ENCODE results near the gene SLC35D3. TPM values are rescaled to one million over a fixed set of nuclear protein-coding genes. Genes with fewer than 3 reads are reported as not detected.

Gene SLC35D3
- total RNA-seq, 1 experiment from 2014 or later = not detected

GRCh38 chr6:136960781-136961180 lies 38.7 kb downstream of the SLC35D3 start:
- ATAC-seq (no peak), DNase-seq (ENCODE audit: low read depth, low spot score) (no peak)
- Histone ChIP-seq H3K9ac (ENCODE audit: low read length) (no peak overlapping the region), H3K27ac (ENCODE audit: low read depth, low read length) (no peak overlapping the region), H3K9me3 (ENCODE audit: control insufficient read depth in 1 of 2, insufficient read depth in 1 of 2, low read depth in 1 of 2, low read length in 2 of 2) (no peaks in the 10 kb centered on the region), H3K27me3 (ENCODE audit: insufficient read depth, low read length) (no peaks in the 10 kb centered on the region), H3K36me3 (ENCODE audit: control insufficient read depth in 1 of 2, insufficient read depth in 2 of 2, low read length in 2 of 2) (no peaks in the 10 kb centered on the region), H3K4me3 (replicated peaks in 1 of 2; ENCODE audit: low read depth in 1 of 2, low read length in 2 of 2) (no peak overlapping the region), H2AFZ (ENCODE audit: low read depth, low read length, poor library complexity, severe bottlenecking) (no peak overlapping the region), H3K9me2 (ENCODE audit: insufficient read depth) (no peaks in the 10 kb centered on the region), H3K79me2 (ENCODE audit: insufficient read depth, low read length) (no peaks in the 10 kb centered on the region), H4K20me1 (ENCODE audit: insufficient read depth) (no peaks in the 10 kb centered on the region), H3K4me2 (ENCODE audit: low read length) (no peak overlapping the region), H3K4me1 (ENCODE audit: control insufficient read depth in 1 of 2, insufficient read depth in 2 of 2, low read length in 2 of 2) (no peaks in the 10 kb centered on the region; a peak in 1 of 4 replicates)
- BruUV-seq (replicated peaks) = no TSS peak
- intact Hi-C loops (cut with micrococcal nuclease) = no loop called here
- CTCF ChIA-PET = no interaction called here
- POLR2A ChIA-PET = no interaction called here
- RAD21 ChIA-PET (ENCODE audit: low non-redundant PET in 1 of 2, low total read pairs in 2 of 2, uncharacterized antibody in 2 of 2, unreplicated experiment in 2 of 2) = no interaction called here
- TF ChIP-seq EGR1 (IDR thresholded peaks at IDR 0.05; ENCODE audit: low read depth) (no peak), ELF1 (IDR thresholded peaks at IDR 0.05; ENCODE audit: borderline replicate concordance, low read depth) (no peak), SIN3A (IDR thresholded peaks at IDR 0.05; ENCODE audit: low read depth) (no peak), CTCF (IDR thresholded peaks at IDR 0.05 in 2 of 3, conservative IDR thresholded peaks at IDR 0.05 in 1 of 3; ENCODE audit: borderline replicate concordance in 1 of 3, insufficient read depth in 1 of 3, low read depth in 2 of 3, low read length in 2 of 3) (no peak), MAX (IDR thresholded peaks at IDR 0.05) (no peak), EZH2 (IDR thresholded peaks at IDR 0.05) (no peak), RAD21 (IDR thresholded peaks at IDR 0.05; ENCODE audit: low read depth) (no peak), EZH2phosphoT487 (IDR thresholded peaks at IDR 0.05; ENCODE audit: borderline replicate concordance) (no peak), JUND (IDR thresholded peaks at IDR 0.05) (no peak), FOSL1 (IDR thresholded peaks at IDR 0.05; ENCODE audit: low read depth) (no peak)

- Histone ChIP-seq H3K4me2 (ENCODE audit: low read length) (no peak overlapping the region), H3K4me1 (ENCODE audit: control insufficient read depth in 1 of 2, insufficient read depth in 2 of 2, low read length in 2 of 2) (no peaks in the 10 kb centered on the region; a peak in 1 of 4 replicates), H4K20me1 (ENCODE audit: insufficient read depth) (no peaks in the 10 kb centered on the region), H2AFZ (ENCODE audit: low read depth, low read length, poor library complexity, severe bottlenecking) (no peak overlapping the region), H3K4me3 (replicated peaks in 1 of 2; ENCODE audit: low read depth in 1 of 2, low read length in 2 of 2) (no peak overlapping the region), H3K27me3 (ENCODE audit: insufficient read depth, low read length) (no peaks in the 10 kb centered on the region), H3K79me2 (ENCODE audit: insufficient read depth, low read length) (no peaks in the 10 kb centered on the region), H3K9me2 (ENCODE audit: insufficient read depth) (no peaks in the 10 kb centered on the region), H3K36me3 (ENCODE audit: control insufficient read depth in 1 of 2, insufficient read depth in 2 of 2, low read length in 2 of 2) (no peaks in the 10 kb centered on the region), H3K9me3 (ENCODE audit: control insufficient read depth in 1 of 2, insufficient read depth in 1 of 2, low read depth in 1 of 2, low read length in 2 of 2) (no peaks in the 10 kb centered on the region), H3K9ac (ENCODE audit: low read length) (no peak overlapping the region), H3K27ac (ENCODE audit: low read depth, low read length) (no peak overlapping the region)
- ChIA-PET CTCF (no interaction called here), RAD21 (ENCODE audit: low non-redundant PET in 1 of 2, low total read pairs in 2 of 2, uncharacterized antibody in 2 of 2, unreplicated experiment in 2 of 2) (no interaction called here), POLR2A (no interaction called here)
- DNase-seq (ENCODE audit: low read depth, low spot score) (no peak), ATAC-seq (no peak)
- BruUV-seq (replicated peaks) = no TSS peak
- intact Hi-C loops (cut with micrococcal nuclease) = no loop called here
- TF ChIP-seq ZNF274 (IDR thresholded peaks at IDR 0.05; ENCODE audit: low read depth, low read length) = no peak
- TF ChIP-seq REST (IDR thresholded peaks at IDR 0.05; ENCODE audit: low read depth) = no peak
- no peak for TF ChIP-seq CTCF (IDR thresholded peaks at IDR 0.05 in 2 of 3, conservative IDR thresholded peaks at IDR 0.05 in 1 of 3; ENCODE audit: borderline replicate concordance in 1 of 3, insufficient read depth in 1 of 3, low read depth in 2 of 3, low read length in 2 of 3)
- TF ChIP-seq ELF1 (IDR thresholded peaks at IDR 0.05; ENCODE audit: borderline replicate concordance, low read depth) = no peak
- TF ChIP-seq SRF (IDR thresholded peaks at IDR 0.05; ENCODE audit: low read depth) = no peak
- TF ChIP-seq SIN3A (IDR thresholded peaks at IDR 0.05; ENCODE audit: low read depth) = no peak
These were observed 39.7 kb downstream of the SLC35D3 start for GRCh38 chr6:136961848-136962247.

Measured in HCT116 (cell line).